MCF 10A (cell line): ENCODE data around the gene PDE2A. TPM values are rescaled to one million over a fixed set of nuclear protein-coding genes. Genes with fewer than 3 reads are reported as not detected.
"Not testable (repeated sequence)": the region's sequence is repeated elsewhere in the genome, so short reads cannot be mapped to it uniquely, and the experiment has no call there.

ENCODE experiments used
- BruUV-seq: library from RNA; stranded (reverse); fragments of 400-500 nt; replicated peaks from 2 replicates; lab custom pipeline; 2021; lab: Mats Ljungman, UMichigan
- CTCF ChIA-PET: fragments of 300-600 bp; sonication (Branson Sonifier 250); formaldehyde crosslinking; extraction: SDS; loops from one replicate; lab custom pipeline; 2021; ENCODE audit warnings: antibody characterized with exemption, inconsistent platforms; lab: Yijun Ruan, JAX
- POLR2A ChIA-PET: fragments of 300-600, 350-650 bp; sonication (Branson Sonifier 250); formaldehyde crosslinking; extraction: SDS; loops from one replicate; lab custom pipeline; 2020; ENCODE audit warnings: antibody characterized with exemption, inconsistent platforms; lab: Yijun Ruan, JAX
- DNase-seq: peaks from one replicate; pipeline ENCODE4 v3.0.0-alpha.2; 2018; ENCODE audit not compliant: unreplicated experiment
- H3K27ac Mint-ChIP-seq: one replicate; pipeline ENCODE4 v1.8.0; 2022; ENCODE audit warnings: mild to moderate bottlenecking, low read depth, mixed read lengths; ENCODE audit not compliant: unreplicated experiment
- H3K27me3 Mint-ChIP-seq: one replicate; pipeline ENCODE4 v1.8.0; 2022; ENCODE audit warnings: mixed read lengths; ENCODE audit not compliant: insufficient read depth, unreplicated experiment
- H3K36me3 Mint-ChIP-seq: one replicate; pipeline ENCODE4 v1.8.0; 2022; ENCODE audit warnings: mild to moderate bottlenecking, moderate library complexity, mixed read lengths; ENCODE audit not compliant: insufficient read depth, unreplicated experiment
- H3K4me1 Mint-ChIP-seq: one replicate; pipeline ENCODE4 v1.8.0; 2022; ENCODE audit warnings: mixed read lengths; ENCODE audit not compliant: insufficient read depth, unreplicated experiment
- H3K4me3 Mint-ChIP-seq: one replicate; pipeline ENCODE4 v1.8.0; 2022; ENCODE audit warnings: mild to moderate bottlenecking, moderate library complexity, mixed read lengths; ENCODE audit not compliant: unreplicated experiment
- H3K9me3 Mint-ChIP-seq: one replicate; pipeline ENCODE4 v1.8.0; 2022; ENCODE audit warnings: mixed read lengths; ENCODE audit not compliant: unreplicated experiment
- CTCF ChIP-seq: fragments of 200-600 bp; IDR thresholded peaks from one replicate; pipeline ENCODE4 v1.8.0; 2022; ENCODE audit warnings: antibody characterized with exemption, mild to moderate bottlenecking; ENCODE audit not compliant: unreplicated experiment
- intact Hi-C: fragments of 100-400 bp; cut with micrococcal nuclease; formaldehyde crosslinking; loops from 2 replicates; pipeline ENCODE4 v1.14.1; 2022
- total RNA-seq: library from RNA; stranded (reverse); gene quantifications from 2 replicates; pipeline ENCODE4 v1.2.3, GENCODE V29; 2022

PDE2A gene
- total RNA-seq, 1 experiment from 2014 or later: 1.9 TPM

GRCh38 chr11:72568861-72569260 is 105.4 kb downstream of the PDE2A start:
- Mint-ChIP-seq H3K27me3 (no peaks in the 10 kb centered on the region), H3K4me3 (no peak overlapping the region), H3K27ac (peak overlapping the region; percentile 94), H3K36me3 (no peaks in the 10 kb centered on the region), H3K4me1 (peaks cover 36% of the 10 kb centered on the region), H3K9me3 (no peaks in the 10 kb centered on the region)
- POLR2A ChIA-PET: interaction anchor here (0.6 kb wide), 1 partner anchor 69 kb away, joined by 3 read pairs; no protein-coding TSS in a partner anchor
- CTCF ChIA-PET: interaction anchor here (0.6 to 1.7 kb wide), 4 partner anchors 18 to 551 kb away, joined by 3 to 6 read pairs (median 4); no protein-coding TSS in a partner anchor
- no peak for DNase-seq
- no peak for TF ChIP-seq CTCF
- intact Hi-C loops: no loop called here
- BruUV-seq: no TSS peak

- no peak for TF ChIP-seq CTCF
- Mint-ChIP-seq H3K4me1 (peaks cover 5% of the 10 kb centered on the region), H3K36me3 (no peaks in the 10 kb centered on the region), H3K27ac (no peak overlapping the region), H3K9me3 (no peaks in the 10 kb centered on the region), H3K27me3 (no peaks in the 10 kb centered on the region), H3K4me3 (no peak overlapping the region)
- ChIA-PET CTCF (interaction anchor here (0.8 to 1.0 kb wide), 3 partner anchors 9 to 615 kb away, joined by 3 read pairs; no protein-coding TSS in a partner anchor), POLR2A (interaction anchor here (0.6 kb wide), 1 partner anchor 12 kb away, joined by 3 read pairs; no protein-coding TSS in a partner anchor)
- no TSS peak for BruUV-seq
- DNase-seq: no peak
- intact Hi-C loops: no loop called here
These were observed 111.8 kb downstream of the PDE2A start for GRCh38 chr11:72562431-72562830.

GRCh38 chr11:72561856-72562255 is 112.4 kb downstream of the PDE2A start:
- Mint-ChIP-seq H3K36me3 (no peaks in the 10 kb centered on the region), H3K9me3 (no peaks in the 10 kb centered on the region), H3K27me3 (no peaks in the 10 kb centered on the region), H3K27ac (no peak overlapping the region), H3K4me3 (no peak overlapping the region), H3K4me1 (peaks cover 5% of the 10 kb centered on the region)
- no peak for DNase-seq
- ChIA-PET POLR2A (no interaction called here), CTCF (interaction anchor here (0.8 to 1.0 kb wide), 3 partner anchors 8 to 614 kb away, joined by 3 read pairs; no protein-coding TSS in a partner anchor)
- BruUV-seq: no TSS peak
- TF ChIP-seq CTCF: no peak
- intact Hi-C loops: no loop called here

- CTCF ChIA-PET: interaction anchor here (0.8 kb wide), 2 partner anchors 85 to 147 kb away, joined by 3 to 4 read pairs; no protein-coding TSS in a partner anchor
- H3K27ac Mint-ChIP-seq, H3K4me3 Mint-ChIP-seq, H3K27me3 Mint-ChIP-seq, H3K4me1 Mint-ChIP-seq, POLR2A ChIA-PET, H3K36me3 Mint-ChIP-seq, DNase-seq, intact Hi-C loops, BruUV-seq, H3K9me3 Mint-ChIP-seq: not testable (repeated sequence)
These were observed 113.4 kb downstream of the PDE2A start for GRCh38 chr11:72560864-72561263.
